Glutamatergic neuron (in vitro differentiated cells): ENCODE data around the gene MYCN. TPM values are rescaled to one million over a fixed set of nuclear protein-coding genes. Genes with fewer than 3 reads are reported as not detected.

Experiments used
- DNase-seq: peaks from one replicate; pipeline ENCODE4 v3.0.0; 2022
- H3K27ac Mint-ChIP-seq: one replicate; pipeline ENCODE4 v1.8.0; 2020; ENCODE audit warnings: mild to moderate bottlenecking, mixed read lengths, inconsistent platforms; ENCODE audit not compliant: unreplicated experiment
- H3K27me3 Mint-ChIP-seq: one replicate; pipeline ENCODE4 v1.8.0; 2020; ENCODE audit warnings: mild to moderate bottlenecking, moderate library complexity, mixed read lengths, inconsistent platforms; ENCODE audit not compliant: unreplicated experiment
- H3K36me3 Mint-ChIP-seq: one replicate; pipeline ENCODE4 v1.8.0; 2020; ENCODE audit warnings: mild to moderate bottlenecking, mixed read lengths, inconsistent platforms; ENCODE audit not compliant: unreplicated experiment
- H3K4me1 Mint-ChIP-seq: one replicate; pipeline ENCODE4 v1.8.0; 2020; ENCODE audit warnings: mild to moderate bottlenecking, low read depth, mixed read lengths, inconsistent platforms; ENCODE audit not compliant: unreplicated experiment
- H3K4me3 Mint-ChIP-seq: one replicate; pipeline ENCODE4 v1.8.0; 2020; ENCODE audit warnings: mild to moderate bottlenecking, mixed read lengths, inconsistent platforms; ENCODE audit not compliant: unreplicated experiment
- H3K9me3 Mint-ChIP-seq: one replicate; pipeline ENCODE4 v1.8.0; 2020; ENCODE audit warnings: mild to moderate bottlenecking, moderate library complexity, mixed read lengths, inconsistent platforms; ENCODE audit not compliant: unreplicated experiment
- total RNA-seq: library from RNA; stranded (reverse); fragmentation: NEBNext Ultra II Directional; extraction: Animal tissue kit (Norgen Biotek cat#: 25700); gene quantifications from one replicate; pipeline ENCODE4 v1.2.1, GENCODE V29; 2021; ENCODE audit not compliant: unreplicated experiment
- TF ChIP-seq, protein P1 (sequence below): fragments of 200-600 bp; sonication (generic); IDR thresholded peaks from one replicate; pipeline ENCODE4 v1.5.0; 2021; ENCODE audit not compliant: partially characterized antibody, unreplicated experiment

The MYCN gene
- total RNA-seq, 1 donor from 2014 or later, result 43.8 TPM

DNA sequence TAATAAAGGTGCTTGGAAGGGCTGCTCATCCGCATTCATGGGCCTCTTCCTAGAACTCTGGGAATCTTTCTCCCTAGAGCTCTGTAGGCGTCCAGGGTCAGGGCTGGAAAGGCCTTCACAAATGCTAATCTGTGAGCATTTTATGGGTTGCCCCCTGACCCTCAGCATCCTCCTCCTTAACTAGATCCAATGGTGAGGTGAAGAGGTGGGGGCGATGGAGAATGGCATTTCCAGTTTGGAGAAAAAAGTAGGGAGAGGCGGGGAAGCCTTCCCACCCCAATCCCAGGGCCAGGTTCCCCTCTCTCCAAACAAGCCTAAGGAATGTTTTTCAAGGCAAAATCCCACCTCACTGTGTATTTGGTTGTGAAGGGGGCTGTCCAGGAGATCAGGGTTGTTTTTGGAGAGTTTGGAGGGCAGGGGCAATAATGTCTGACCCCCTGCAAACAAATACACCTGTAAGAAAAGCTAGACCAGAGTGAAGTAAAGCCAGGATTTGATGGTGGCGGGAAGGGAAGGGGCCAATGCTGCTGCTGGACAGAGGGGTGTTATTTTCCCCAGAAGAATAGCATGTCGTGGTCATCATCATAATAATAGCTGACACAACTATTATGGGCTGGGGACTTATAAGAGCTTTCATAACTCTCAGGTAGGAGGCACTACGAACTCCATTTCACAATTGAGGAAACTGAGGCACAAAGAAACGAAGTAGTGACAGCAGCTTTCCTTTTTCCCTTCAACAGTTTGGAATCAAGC is 1.4 kb upstream of the MYCN start:
- Mint-ChIP-seq H3K27ac (no peak overlapping the region), H3K4me3 (peak overlapping the region; percentile 94), H3K36me3 (no peaks in the 10 kb centered on the region), H3K27me3 (peaks cover 18% of the 10 kb centered on the region), H3K9me3 (peaks cover 16% of the 10 kb centered on the region), H3K4me1 (peaks cover 5% of the 10 kb centered on the region)
- TF ChIP-seq, protein P1, sequence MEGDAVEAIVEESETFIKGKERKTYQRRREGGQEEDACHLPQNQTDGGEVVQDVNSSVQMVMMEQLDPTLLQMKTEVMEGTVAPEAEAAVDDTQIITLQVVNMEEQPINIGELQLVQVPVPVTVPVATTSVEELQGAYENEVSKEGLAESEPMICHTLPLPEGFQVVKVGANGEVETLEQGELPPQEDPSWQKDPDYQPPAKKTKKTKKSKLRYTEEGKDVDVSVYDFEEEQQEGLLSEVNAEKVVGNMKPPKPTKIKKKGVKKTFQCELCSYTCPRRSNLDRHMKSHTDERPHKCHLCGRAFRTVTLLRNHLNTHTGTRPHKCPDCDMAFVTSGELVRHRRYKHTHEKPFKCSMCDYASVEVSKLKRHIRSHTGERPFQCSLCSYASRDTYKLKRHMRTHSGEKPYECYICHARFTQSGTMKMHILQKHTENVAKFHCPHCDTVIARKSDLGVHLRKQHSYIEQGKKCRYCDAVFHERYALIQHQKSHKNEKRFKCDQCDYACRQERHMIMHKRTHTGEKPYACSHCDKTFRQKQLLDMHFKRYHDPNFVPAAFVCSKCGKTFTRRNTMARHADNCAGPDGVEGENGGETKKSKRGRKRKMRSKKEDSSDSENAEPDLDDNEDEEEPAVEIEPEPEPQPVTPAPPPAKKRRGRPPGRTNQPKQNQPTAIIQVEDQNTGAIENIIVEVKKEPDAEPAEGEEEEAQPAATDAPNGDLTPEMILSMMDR, result no peak
- DNase-seq, result no peak

DNA sequence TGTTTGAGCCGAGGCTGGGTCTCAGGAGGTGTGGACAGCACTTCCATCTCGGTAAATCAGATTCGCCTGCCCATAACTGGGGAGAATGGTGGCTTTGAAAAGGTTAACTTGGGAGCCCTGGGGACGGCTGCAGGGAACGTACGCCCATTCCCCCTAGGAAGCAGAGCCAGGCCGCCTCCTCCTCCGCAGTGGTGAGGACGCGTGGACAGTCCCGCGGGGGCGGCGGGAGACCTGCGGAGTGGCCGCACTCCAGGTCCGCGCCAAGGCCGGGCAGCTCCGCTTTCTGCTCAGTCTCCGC is 845 bp upstream of the MYCN start:
- H3K27ac Mint-ChIP-seq, result no peak overlapping the region
- peaks cover 21% of the 10 kb centered on the region for H3K9me3 Mint-ChIP-seq
- peak; percentile 86 for DNase-seq
- peaks cover 18% of the 10 kb centered on the region for H3K27me3 Mint-ChIP-seq
- H3K36me3 Mint-ChIP-seq, result no peaks in the 10 kb centered on the region
- peak overlapping the region; percentile 94 for H3K4me3 Mint-ChIP-seq
- H3K4me1 Mint-ChIP-seq, result peaks cover 9% of the 10 kb centered on the region
- TF ChIP-seq, protein P1, result peak; percentile 64

DNA sequence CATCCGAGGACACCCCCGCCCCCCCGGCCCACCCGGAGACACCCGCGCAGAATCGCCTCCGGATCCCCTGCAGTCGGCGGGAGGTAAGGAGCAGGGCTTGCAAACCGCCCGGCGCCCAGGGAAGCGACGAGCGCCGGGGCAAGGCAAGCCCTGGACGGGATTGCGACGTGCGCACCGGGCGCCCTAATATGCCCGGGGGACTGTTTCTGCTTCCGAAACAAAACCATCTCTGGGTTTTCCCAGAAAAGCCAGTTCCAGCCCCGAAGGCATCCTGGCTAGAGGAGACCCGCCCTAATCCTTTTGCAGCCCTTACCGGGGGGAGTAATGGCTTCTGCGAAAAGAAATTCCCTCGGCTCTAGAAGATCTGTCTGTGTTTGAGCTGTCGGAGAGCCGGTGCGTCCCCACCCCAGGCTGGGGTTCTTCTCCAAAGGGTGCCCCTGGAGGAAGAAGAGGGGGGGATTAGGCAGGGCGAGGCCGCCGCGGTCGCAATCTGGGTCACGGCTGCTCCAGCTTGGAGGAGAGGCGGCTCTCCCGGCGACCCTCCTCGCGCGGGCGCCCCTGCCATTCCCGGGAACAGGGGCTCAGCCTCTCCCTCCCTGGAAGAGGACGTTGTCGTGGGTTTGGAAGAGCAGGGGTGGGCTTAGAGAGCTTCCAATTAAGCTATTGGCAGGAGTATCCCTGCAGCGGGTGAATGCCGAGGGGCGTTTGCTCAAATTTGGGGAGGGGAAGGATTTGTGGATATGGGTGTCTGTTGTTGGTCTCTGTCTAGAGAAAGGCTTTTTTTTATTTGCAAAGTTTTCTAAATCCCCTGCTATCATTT is 521 bp downstream of the MYCN start:
- Mint-ChIP-seq H3K27me3 (peaks cover 18% of the 10 kb centered on the region), H3K36me3 (peaks cover 6% of the 10 kb centered on the region), H3K4me3 (peak overlapping the region; percentile 94), H3K4me1 (peaks cover 18% of the 10 kb centered on the region), H3K27ac (peak overlapping the region; percentile 96), H3K9me3 (peaks cover 23% of the 10 kb centered on the region)
- DNase-seq, result peak; percentile 60
- TF ChIP-seq, protein P1, result no peak

DNA sequence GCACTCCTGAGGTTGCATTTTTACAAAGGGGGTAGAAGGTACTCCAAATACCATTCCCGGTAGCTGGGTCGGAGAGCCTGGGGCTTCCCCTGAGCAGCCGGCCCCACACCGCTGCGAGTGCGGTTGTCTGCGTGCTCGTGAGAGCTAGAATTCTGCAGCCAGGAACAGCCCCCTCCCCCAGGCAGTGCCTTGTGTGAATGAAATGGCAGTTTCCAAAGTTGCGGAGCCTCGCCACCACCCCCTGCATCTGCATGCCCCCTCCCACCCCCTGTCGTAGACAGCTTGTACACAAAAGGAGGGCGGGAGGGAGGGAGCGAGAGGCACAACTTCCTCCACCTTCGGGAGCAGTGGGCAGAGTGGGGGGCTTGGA is 1.1 kb downstream of the MYCN start:
- Mint-ChIP-seq H3K36me3 (peaks cover 6% of the 10 kb centered on the region), H3K9me3 (peaks cover 23% of the 10 kb centered on the region), H3K27ac (peak overlapping the region; percentile 96), H3K27me3 (peaks cover 18% of the 10 kb centered on the region), H3K4me1 (peaks cover 23% of the 10 kb centered on the region), H3K4me3 (peak overlapping the region; percentile 94)
- TF ChIP-seq, protein P1, result no peak
- DNase-seq, result peak; percentile 76
